ENCODE results near the gene ANAPC4. TPM values are rescaled to one million over a fixed set of nuclear protein-coding genes. Genes with fewer than 3 reads are reported as not detected.

The ANAPC4 gene
- total RNA-seq, 2 donors from 2014 or later, result 41.7 to 46.4 TPM

DNA sequence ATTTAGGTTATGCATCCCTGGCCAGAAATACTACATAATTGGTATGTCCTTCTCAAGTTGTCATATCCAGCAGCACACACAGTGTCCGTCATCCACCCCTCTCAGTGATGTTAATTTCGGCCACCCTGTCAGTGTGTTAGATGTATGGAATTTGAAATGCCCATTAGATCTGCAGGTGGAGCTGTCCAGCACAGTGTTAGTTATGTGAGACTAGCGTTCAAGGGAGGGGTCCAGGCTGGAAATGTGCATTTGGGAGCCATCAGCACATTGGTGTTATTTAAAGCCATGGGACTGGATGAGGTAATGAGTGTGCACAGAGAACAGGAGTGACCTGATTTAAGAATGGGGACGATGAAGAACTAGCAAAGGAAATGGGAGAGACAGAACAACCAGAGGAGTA, 22.4 kb downstream of the ANAPC4 start:
- no peaks in the 10 kb centered on the region for H3K4me1 Mint-ChIP-seq

DNA sequence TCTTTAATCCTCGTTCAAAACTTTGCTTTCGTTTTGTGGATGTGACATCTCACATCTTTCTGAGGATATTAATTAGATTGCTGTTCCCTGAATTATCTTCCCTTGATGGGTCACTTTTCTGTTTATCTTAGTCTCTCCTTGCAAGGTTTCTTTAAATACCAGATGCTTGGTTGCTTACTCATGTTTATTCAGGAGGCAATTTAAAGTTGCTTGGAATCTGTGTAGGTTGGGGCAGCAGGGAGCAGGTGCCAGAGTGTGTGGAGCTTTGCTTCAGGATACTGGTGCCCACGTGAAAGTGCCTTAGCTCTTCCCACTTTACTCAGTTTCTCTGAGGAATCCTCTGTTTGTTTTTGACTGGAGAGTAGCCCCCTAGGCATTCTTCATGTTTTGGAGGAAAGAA, 24.0 kb downstream of the ANAPC4 start:
- Histone ChIP-seq H3K27me3 (ENCODE audit: control insufficient read depth, insufficient read depth, low read length, poor library complexity, severe bottlenecking) (no peaks in the 10 kb centered on the region), H3K27ac (ENCODE audit: low read depth, low read length) (no peak overlapping the region), H3K4me3 (ENCODE audit: low read length) (no peak overlapping the region), H3K36me3 (ENCODE audit: control insufficient read depth, insufficient read depth, low read length) (peaks cover 87% of the 10 kb centered on the region), H3K9ac (ENCODE audit: extremely low read depth, low read length, poor library complexity, severe bottlenecking) (no peak overlapping the region), H3K9me3 (ENCODE audit: control insufficient read depth, low read length) (peaks cover 15% of the 10 kb centered on the region), H3K4me1 (ENCODE audit: control insufficient read depth, insufficient read depth, low read length) (no peaks in the 10 kb centered on the region)
- H3K9me3 Mint-ChIP-seq, result peaks cover 7% of the 10 kb centered on the region
- no peak for DNase-seq
- H3K27me3 Mint-ChIP-seq (ENCODE audit: insufficient read depth), result no peaks in the 10 kb centered on the region
- peaks cover 72% of the 10 kb centered on the region for H3K36me3 Mint-ChIP-seq (ENCODE audit: low read depth)
- TF ChIP-seq, protein P1, sequence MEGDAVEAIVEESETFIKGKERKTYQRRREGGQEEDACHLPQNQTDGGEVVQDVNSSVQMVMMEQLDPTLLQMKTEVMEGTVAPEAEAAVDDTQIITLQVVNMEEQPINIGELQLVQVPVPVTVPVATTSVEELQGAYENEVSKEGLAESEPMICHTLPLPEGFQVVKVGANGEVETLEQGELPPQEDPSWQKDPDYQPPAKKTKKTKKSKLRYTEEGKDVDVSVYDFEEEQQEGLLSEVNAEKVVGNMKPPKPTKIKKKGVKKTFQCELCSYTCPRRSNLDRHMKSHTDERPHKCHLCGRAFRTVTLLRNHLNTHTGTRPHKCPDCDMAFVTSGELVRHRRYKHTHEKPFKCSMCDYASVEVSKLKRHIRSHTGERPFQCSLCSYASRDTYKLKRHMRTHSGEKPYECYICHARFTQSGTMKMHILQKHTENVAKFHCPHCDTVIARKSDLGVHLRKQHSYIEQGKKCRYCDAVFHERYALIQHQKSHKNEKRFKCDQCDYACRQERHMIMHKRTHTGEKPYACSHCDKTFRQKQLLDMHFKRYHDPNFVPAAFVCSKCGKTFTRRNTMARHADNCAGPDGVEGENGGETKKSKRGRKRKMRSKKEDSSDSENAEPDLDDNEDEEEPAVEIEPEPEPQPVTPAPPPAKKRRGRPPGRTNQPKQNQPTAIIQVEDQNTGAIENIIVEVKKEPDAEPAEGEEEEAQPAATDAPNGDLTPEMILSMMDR (conservative IDR thresholded peaks at IDR 0.05), result no peak
- WGBS, 2 experiments (ENCODE audit: insufficient coverage in 1 of 2, insufficient read length in 1 of 2), result 70 to 83% methylated on average over 1 to 3 of the region's 3 CpGs
- H3K27ac Mint-ChIP-seq, result no peak overlapping the region
- H3K4me1 Mint-ChIP-seq, result no peaks in the 10 kb centered on the region
- H3K4me3 Mint-ChIP-seq, result no peak overlapping the region

More for the DNA sequence above, 22.4 kb downstream of the ANAPC4 start:
- 94 to 100% methylated on average over 2 to 4 of the region's 4 CpGs for WGBS, 2 experiments (ENCODE audit: insufficient coverage in 1 of 2, insufficient read length in 1 of 2)
- peaks cover 78% of the 10 kb centered on the region for H3K36me3 Mint-ChIP-seq (ENCODE audit: low read depth)
- Histone ChIP-seq H3K4me1 (ENCODE audit: control insufficient read depth, insufficient read depth, low read length) (no peaks in the 10 kb centered on the region), H3K9ac (ENCODE audit: extremely low read depth, low read length, poor library complexity, severe bottlenecking) (no peak overlapping the region), H3K27ac (ENCODE audit: low read depth, low read length) (no peak overlapping the region), H3K27me3 (ENCODE audit: control insufficient read depth, insufficient read depth, low read length, poor library complexity, severe bottlenecking) (no peaks in the 10 kb centered on the region), H3K4me3 (ENCODE audit: low read length) (no peak overlapping the region), H3K36me3 (ENCODE audit: control insufficient read depth, insufficient read depth, low read length) (peaks cover 86% of the 10 kb centered on the region), H3K9me3 (ENCODE audit: control insufficient read depth, low read length) (peaks cover 17% of the 10 kb centered on the region)
- TF ChIP-seq, protein P1 (conservative IDR thresholded peaks at IDR 0.05), result no peak
- no peak overlapping the region for H3K27ac Mint-ChIP-seq
- H3K4me3 Mint-ChIP-seq, result no peak overlapping the region
- DNase-seq, result no peak
- H3K9me3 Mint-ChIP-seq, result peaks cover 7% of the 10 kb centered on the region
- no peaks in the 10 kb centered on the region for H3K27me3 Mint-ChIP-seq (ENCODE audit: insufficient read depth)

DNA sequence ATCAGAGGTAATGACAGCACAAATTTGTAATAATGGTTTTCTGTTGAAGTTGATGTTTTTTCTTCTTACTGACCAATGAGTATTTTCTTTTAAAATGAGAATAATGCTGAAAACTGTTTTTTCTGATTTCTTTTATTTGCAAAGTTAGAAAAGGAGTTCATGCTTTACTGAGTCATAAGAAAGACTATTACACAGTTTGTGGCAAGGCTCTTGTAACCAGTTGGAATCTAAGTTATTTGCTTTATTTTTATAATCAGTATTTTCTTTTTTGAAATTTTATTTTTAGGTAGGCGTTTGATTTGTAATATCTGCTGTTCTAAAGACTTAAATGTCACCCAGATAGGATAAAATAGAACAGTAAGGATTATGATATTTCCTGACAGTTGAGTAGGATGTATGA, 25.5 kb downstream of the ANAPC4 start:
- no peaks in the 10 kb centered on the region for H3K27me3 ChIP-seq (ENCODE audit: control insufficient read depth, insufficient read depth, low read length, poor library complexity, severe bottlenecking)
- no peak overlapping the region for H3K27ac ChIP-seq (ENCODE audit: low read depth, low read length)
- H3K27ac Mint-ChIP-seq, result no peak overlapping the region
- H3K9ac ChIP-seq (ENCODE audit: extremely low read depth, low read length, poor library complexity, severe bottlenecking), result no peak overlapping the region
- no CpG with 5 or more reads among the region's 1 CpG for WGBS, 2 experiments (ENCODE audit: insufficient coverage in 1 of 2, insufficient read length in 1 of 2)
- TF ChIP-seq, protein P1 (conservative IDR thresholded peaks at IDR 0.05), result no peak
- H3K27me3 Mint-ChIP-seq (ENCODE audit: insufficient read depth), result no peaks in the 10 kb centered on the region
- H3K9me3 Mint-ChIP-seq, result no peaks in the 10 kb centered on the region
- peaks cover under 1% of the 10 kb centered on the region for H3K9me3 ChIP-seq (ENCODE audit: control insufficient read depth, low read length)
- peaks cover 87% of the 10 kb centered on the region for H3K36me3 ChIP-seq (ENCODE audit: control insufficient read depth, insufficient read depth, low read length)
- DNase-seq, result no peak
- H3K36me3 Mint-ChIP-seq (ENCODE audit: low read depth), result peaks cover 70% of the 10 kb centered on the region
- H3K4me1 ChIP-seq (ENCODE audit: control insufficient read depth, insufficient read depth, low read length), result no peaks in the 10 kb centered on the region
- H3K4me3 Mint-ChIP-seq, result no peak overlapping the region
- H3K4me3 ChIP-seq (ENCODE audit: low read length), result no peak overlapping the region
- no peaks in the 10 kb centered on the region for H3K4me1 Mint-ChIP-seq
